HEK293 (cell line): ENCODE data around the gene CASP10.

Experiments
- CTCF ChIA-PET: fragments of 350-600 bp; formaldehyde crosslinking; extraction: SDS; loops from one replicate; lab custom pipeline; 2021; ENCODE audit warnings: antibody characterized with exemption; lab: Yijun Ruan, JAX
- POLR2A ChIA-PET: fragments of 300-600 bp; formaldehyde crosslinking; extraction: SDS; loops from one replicate; lab custom pipeline; 2020; ENCODE audit warnings: antibody characterized with exemption, inconsistent platforms; lab: Yijun Ruan, JAX
- H3K27ac ChIP-seq: fragments of 200-500 bp; sonication (Bioruptor generic); 2 replicates; pipeline ENCODE4 v1.5.1; 2014; ENCODE audit warnings: low read depth, low read length, control low read depth, inconsistent platforms; ENCODE audit errors: extremely low read depth
- H3K36me3 ChIP-seq, 2 experiments: fragments of 200-500 bp in 1 of 2; sonication (Bioruptor generic) in 1 of 2; 1 replicate in 1 of 2; 2 replicates in 1 of 2; pipeline ENCODE4 v1.5.1; 2014 to 2017; ENCODE audit warnings: inconsistent platforms in 2 of 2, low read length in 2 of 2; ENCODE audit not compliant: control insufficient read depth in 2 of 2, insufficient read depth in 1 of 2
- H3K4me1 ChIP-seq: fragments of 200-500 bp; sonication (Bioruptor generic); 2 replicates; pipeline ENCODE4 v1.5.1; 2014; ENCODE audit warnings: mild to moderate bottlenecking, low read length, inconsistent platforms; ENCODE audit not compliant: control insufficient read depth, insufficient read depth
- H3K4me3 ChIP-seq: 2 replicates; pipeline ENCODE4 v1.5.1; 2011; ENCODE audit warnings: low read depth, mild to moderate bottlenecking, control low read depth, low read length, moderate library complexity
- H3K9me3 ChIP-seq: fragments of 200-500 bp; sonication (Bioruptor generic); 2 replicates; pipeline ENCODE4 v1.5.1; 2014; ENCODE audit warnings: low read depth, low read length, inconsistent platforms; ENCODE audit not compliant: control insufficient read depth, insufficient read depth
- ATF2 ChIP-seq: fragments of 450-650 bp; formaldehyde crosslinking; IDR thresholded peaks from 2 replicates; pipeline ENCODE4 v1.5.1; 2016; ENCODE audit warnings: missing biosample characterization, missing genetic modification characterization, low read depth
- CTCF ChIP-seq: fragments of 450-650 bp; formaldehyde crosslinking; IDR thresholded peaks from 2 replicates; pipeline ENCODE4 v1.5.1; 2016; ENCODE audit warnings: missing biosample characterization, missing genetic modification characterization
- OVOL3 ChIP-seq: fragments of 450-650 bp; formaldehyde crosslinking; IDR thresholded peaks from 2 replicates; pipeline ENCODE4 v1.5.1; 2016; ENCODE audit warnings: missing biosample characterization, missing genetic modification characterization
- PATZ1 ChIP-seq: fragments of 450-650 bp; formaldehyde crosslinking; IDR thresholded peaks from 2 replicates; pipeline ENCODE4 v1.5.1; 2016; ENCODE audit warnings: missing biosample characterization, missing genetic modification characterization
- PRDM10 ChIP-seq: fragments of 450-650 bp; formaldehyde crosslinking; IDR thresholded peaks from 2 replicates; pipeline ENCODE4 v1.5.1; 2016; ENCODE audit warnings: missing biosample characterization, missing genetic modification characterization
- PRDM2 ChIP-seq: fragments of 450-650 bp; formaldehyde crosslinking; IDR thresholded peaks from 2 replicates; pipeline ENCODE4 v1.5.1; 2016; ENCODE audit warnings: missing biosample characterization, missing genetic modification characterization, borderline replicate concordance
- ZBTB21 ChIP-seq: fragments of 450-650 bp; formaldehyde crosslinking; IDR thresholded peaks from 2 replicates; pipeline ENCODE4 v1.5.1; 2017; ENCODE audit warnings: missing biosample characterization, missing genetic modification characterization
- ZNF155 ChIP-seq: fragments of 450-650 bp; formaldehyde crosslinking; IDR thresholded peaks from 2 replicates; pipeline ENCODE4 v1.5.1; 2016; ENCODE audit warnings: missing biosample characterization, missing genetic modification characterization
- ZNF335 ChIP-seq: fragments of 450-650 bp; formaldehyde crosslinking; conservative IDR thresholded peaks from 2 replicates; pipeline ENCODE4 v1.5.1; 2016; ENCODE audit warnings: missing biosample characterization, missing genetic modification characterization
- ZNF37A ChIP-seq: fragments of 450-650 bp; IDR thresholded peaks from 2 replicates; pipeline ENCODE4 v1.5.1; 2018; ENCODE audit warnings: missing biosample characterization, missing genetic modification characterization
- ZNF654 ChIP-seq: fragments of 450-650 bp; formaldehyde crosslinking; IDR thresholded peaks from 2 replicates; pipeline ENCODE4 v1.5.1; 2016; ENCODE audit warnings: low read depth, missing biosample characterization, missing genetic modification characterization
- ZNF660 ChIP-seq: fragments of 450-650 bp; IDR thresholded peaks from 2 replicates; pipeline ENCODE4 v1.5.1; 2018; ENCODE audit warnings: missing biosample characterization, mild to moderate bottlenecking, missing genetic modification characterization
- ZNF701 ChIP-seq: fragments of 450-650 bp; formaldehyde crosslinking; IDR thresholded peaks from 2 replicates; pipeline ENCODE4 v1.5.1; 2016; ENCODE audit warnings: missing biosample characterization, missing genetic modification characterization
- ZNF704 ChIP-seq: fragments of 450-650 bp; formaldehyde crosslinking; IDR thresholded peaks from 2 replicates; pipeline ENCODE4 v1.5.1; 2016; ENCODE audit warnings: missing biosample characterization, missing genetic modification characterization
- ZXDB ChIP-seq: fragments of 450-650 bp; formaldehyde crosslinking; IDR thresholded peaks from 2 replicates; pipeline ENCODE4 v1.5.1; 2016; ENCODE audit warnings: missing biosample characterization, missing genetic modification characterization

Gene CASP10

GRCh38 chr2:201234663-201235135, 51.8 kb downstream of the CASP10 start:
- TF ChIP-seq ZNF155 (no peak), ZNF701 (no peak)
- POLR2A ChIA-PET: no interaction called here
- Histone ChIP-seq H3K9me3 (no peaks in the 10 kb centered on the region), H3K4me3 (no peak overlapping the region), H3K36me3 (peaks cover 0 to 11% of the 10 kb centered on the region in 2 experiments; a peak in 1 of 3 replicates), H3K4me1 (no peaks in the 10 kb centered on the region), H3K27ac (no peak overlapping the region)
- CTCF ChIA-PET: interaction anchor here (0.6 to 1.4 kb wide), 7 partner anchors 52 to 561 kb away, joined by 3 to 8 read pairs (median 4); partner anchors contain the start of gene CASP10

- Histone ChIP-seq H3K9me3 (no peaks in the 10 kb centered on the region), H3K36me3 (peaks cover 0 to 20% of the 10 kb centered on the region in 2 experiments; a peak in 1 of 3 replicates), H3K27ac (no peak overlapping the region), H3K4me1 (no peaks in the 10 kb centered on the region), H3K4me3 (no peak overlapping the region)
- ChIA-PET CTCF (interaction anchor here (0.6 to 1.9 kb wide), 19 partner anchors 11 to 1056 kb away, joined by 3 to 21 read pairs (median 3); partner anchors contain the start of genes ALS2, CASP10 and FLACC1), POLR2A (interaction anchor here (0.6 kb wide), 1 partner anchor 11 kb away, joined by 3 read pairs; no protein-coding TSS in a partner anchor)
- TF ChIP-seq CTCF (tag by site-specific recombination) (peak; percentile 53; the same call in 1 of the 2 replicates), PRDM10 (peak; percentile 95), ATF2 (peak; percentile 75), ZBTB21 (tag by site-specific recombination) (peak; percentile 69; the same call in 1 of the 2 replicates), PRDM2 (tag by site-specific recombination) (no peak), ZNF704 (tag by site-specific recombination) (no peak), ZNF335 (tag by site-specific recombination) (peak; percentile 22; the same call in 1 of the 2 replicates), OVOL3 (tag by site-specific recombination) (no peak), ZNF660 (tag by site-specific recombination) (0 out of 2 replicates have a peak, but pooled peaks have one; percentile 28), PATZ1 (no peak), ZNF37A (tag by site-specific recombination) (no peak), ZXDB (tag by site-specific recombination) (no peak), ZNF654 (peak; percentile 72)
Measured at GRCh38 chr2:201235860-201236811, 53.2 kb downstream of the CASP10 start.
